ENCODE data around the gene UQCR11. TPM values are rescaled to one million over a fixed set of nuclear protein-coding genes. Genes with fewer than 3 reads are reported as not detected.

The UQCR11 gene
- polyA plus RNA-seq, 1 donor (not counting 4 experiments of a cell fraction or from before 2014, with no cell fraction given) = 327 TPM

GRCh38 chr19:1630811-1631210, 25.5 kb upstream of the UQCR11 start:
- H2AFZ ChIP-seq (ENCODE audit: control insufficient read depth, low read length) = no peak overlapping the region
- H3K27me3 ChIP-seq (ENCODE audit: control insufficient read depth, extremely low read depth, insufficient read depth, low read length) = no peaks in the 10 kb centered on the region
- H3K4me3 ChIP-seq (ENCODE audit: control insufficient read depth in 2 of 3, extremely low read depth in 1 of 3, insufficient read depth in 2 of 3, low read depth in 1 of 3, low read length in 3 of 3) = no peak overlapping the region
- H3K4me2 ChIP-seq (ENCODE audit: control insufficient read depth, extremely low read depth, insufficient read depth, low read depth, low read length) = no peak overlapping the region
- no peaks in the 10 kb centered on the region for H3K9me1 ChIP-seq (ENCODE audit: control insufficient read depth, extremely low read depth, insufficient read depth, low read length)
- no peak overlapping the region for H3K27ac ChIP-seq (ENCODE audit: control insufficient read depth, insufficient read depth, low read length)
- no peak for TF ChIP-seq EZH2 (IDR thresholded peaks at IDR 0.05; ENCODE audit: low read length)
- TF ChIP-seq CTCF (optimal IDR thresholded peaks at IDR 0.05 in 1 of 3, IDR thresholded peaks at IDR 0.05 in 1 of 3, conservative IDR thresholded peaks at IDR 0.05 in 1 of 3; ENCODE audit: extremely low read depth in 1 of 3, insufficient read depth in 2 of 3, low read length in 3 of 3) = no peak
- dilution Hi-C loops (cut with MboI; ENCODE audit: extremely low pct_ligation_motif_present, low sequenced_read_pairs) = no loop called here
- H3K9ac ChIP-seq (ENCODE audit: control insufficient read depth, extremely low read depth, insufficient read depth, low read length) = no peak overlapping the region
- peaks cover 5% of the 10 kb centered on the region for H3K79me2 ChIP-seq (ENCODE audit: control insufficient read depth, insufficient read depth, low read length)
- H3K4me1 ChIP-seq (ENCODE audit: control insufficient read depth, extremely low read depth, insufficient read depth, low read length) = no peaks in the 10 kb centered on the region
- DNase-seq (ENCODE audit: low read depth, low spot score) (no peak), FAIRE-seq (no peak)
- no peaks in the 10 kb centered on the region for H3K9me3 ChIP-seq (ENCODE audit: control insufficient read depth, low read depth, low read length)
- H3K36me3 ChIP-seq (ENCODE audit: control insufficient read depth in 2 of 2, extremely low read depth in 1 of 2, insufficient read depth in 2 of 2, low read length in 2 of 2) = peaks cover 12 to 21% of the 10 kb centered on the region in 2 experiments
- no peaks in the 10 kb centered on the region for H4K20me1 ChIP-seq (ENCODE audit: control insufficient read depth, extremely low read depth, insufficient read depth, low read length)

- H3K36me3 ChIP-seq (ENCODE audit: control insufficient read depth in 2 of 2, extremely low read depth in 1 of 2, insufficient read depth in 2 of 2, low read length in 2 of 2) = peaks cover 12 to 24% of the 10 kb centered on the region in 2 experiments
- no peaks in the 10 kb centered on the region for H4K20me1 ChIP-seq (ENCODE audit: control insufficient read depth, extremely low read depth, insufficient read depth, low read length)
- no peak overlapping the region for H2AFZ ChIP-seq (ENCODE audit: control insufficient read depth, low read length)
These were observed 24.8 kb upstream of the UQCR11 start for GRCh38 chr19:1630012-1630411.

More at GRCh38 chr19:1630012-1630411, 24.8 kb upstream of the UQCR11 start:
- H3K4me3 ChIP-seq (ENCODE audit: control insufficient read depth in 2 of 3, extremely low read depth in 1 of 3, insufficient read depth in 2 of 3, low read depth in 1 of 3, low read length in 3 of 3) = no peak overlapping the region
- H3K9me1 ChIP-seq (ENCODE audit: control insufficient read depth, extremely low read depth, insufficient read depth, low read length) = no peaks in the 10 kb centered on the region
- H3K27ac ChIP-seq (ENCODE audit: control insufficient read depth, insufficient read depth, low read length) = no peak overlapping the region
- no peak overlapping the region for H3K4me2 ChIP-seq (ENCODE audit: control insufficient read depth, extremely low read depth, insufficient read depth, low read depth, low read length)
- H3K27me3 ChIP-seq (ENCODE audit: control insufficient read depth, extremely low read depth, insufficient read depth, low read length) = no peaks in the 10 kb centered on the region
- no peak for DNase-seq (ENCODE audit: low read depth, low spot score)
- dilution Hi-C loops (cut with MboI; ENCODE audit: extremely low pct_ligation_motif_present, low sequenced_read_pairs) = no loop called here
- H3K9ac ChIP-seq (ENCODE audit: control insufficient read depth, extremely low read depth, insufficient read depth, low read length) = no peak overlapping the region
- no peaks in the 10 kb centered on the region for H3K4me1 ChIP-seq (ENCODE audit: control insufficient read depth, extremely low read depth, insufficient read depth, low read length)
- H3K79me2 ChIP-seq (ENCODE audit: control insufficient read depth, insufficient read depth, low read length) = peaks cover 3% of the 10 kb centered on the region
- TF ChIP-seq CTCF (optimal IDR thresholded peaks at IDR 0.05 in 1 of 3, IDR thresholded peaks at IDR 0.05 in 1 of 3, conservative IDR thresholded peaks at IDR 0.05 in 1 of 3; ENCODE audit: extremely low read depth in 1 of 3, insufficient read depth in 2 of 3, low read length in 3 of 3) = no peak
- TF ChIP-seq EZH2 (IDR thresholded peaks at IDR 0.05; ENCODE audit: low read length) = no peak
- H3K9me3 ChIP-seq (ENCODE audit: control insufficient read depth, low read depth, low read length) = no peaks in the 10 kb centered on the region
- no peak for FAIRE-seq
